ENCODE measurements around the gene FARP2.

GRCh38 chr2:241540771-241541561, 184.9 kb downstream of the FARP2 start:
- TF ChIP-seq CTCF (IDR thresholded peaks at IDR 0.05 in 4 of 5, conservative IDR thresholded peaks at IDR 0.05 in 1 of 5) (no peak), POLR2A (IDR thresholded peaks at IDR 0.05) (no peak)

Data from gastrocnemius medialis (tissue), 4 donors.